ENCODE measurements around the gene SS18L1.

- TF ChIP-seq CTCF (IDR thresholded peaks at IDR 0.05; ENCODE audit: insufficient read depth, low read length, poor library complexity, severe bottlenecking), result no peak
- no peak for TF ChIP-seq EZH2phosphoT487 (conservative IDR thresholded peaks at IDR 0.05; ENCODE audit: low read length)
These were observed 78.8 kb downstream of the SS18L1 start for GRCh38 chr20:62222266-62222850.

All from SU-DHL-6 (cell line).